HG03342 (cell line): ENCODE measurements around the gene SDSL.

ENCODE experiments used
- ATAC-seq: cut with Tn5 transposase; IDR thresholded peaks from one replicate; pipeline ENCODE4 v1.9.1; 2021; ENCODE audit warnings: mild to moderate bottlenecking, moderate library complexity; ENCODE audit not compliant: unreplicated experiment

SDSL gene

GRCh38 chr12:113467142-113467501 lies 44.9 kb downstream of the SDSL start:
- no peak for ATAC-seq

- no peak for ATAC-seq
Measured at GRCh38 chr12:113467502-113468364, 45.6 kb downstream of the SDSL start.

- ATAC-seq: no peak
Measured at GRCh38 chr12:113468365-113469223, 46.4 kb downstream of the SDSL start.

- ATAC-seq: no peak
Measured at GRCh38 chr12:113469224-113469948, 47.2 kb downstream of the SDSL start.

- no peak for ATAC-seq
Measured at GRCh38 chr12:113469949-113470743, 48.0 kb downstream of the SDSL start.

- ATAC-seq: no peak
Measured at GRCh38 chr12:113470871-113471618, 48.9 kb downstream of the SDSL start.

GRCh38 chr12:113471619-113472171 lies 49.5 kb downstream of the SDSL start, which contains the start of gene LHX5:
TSS of gene LHX5 (minus strand) at chr12:113471871. CDS start at chr12:113471498, 373 bp downstream.
- no peak for ATAC-seq

- no peak for ATAC-seq
Measured at GRCh38 chr12:113472191-113473121, 50.3 kb downstream of the SDSL start.

- ATAC-seq: no peak
Measured at GRCh38 chr12:113473400-113473799, 51.2 kb downstream of the SDSL start.

GRCh38 chr12:113473942-113474341 lies 51.8 kb downstream of the SDSL start:
- ATAC-seq: no peak

- ATAC-seq: no peak
Measured at GRCh38 chr12:113474635-113475436, 52.7 kb downstream of the SDSL start.

- no peak for ATAC-seq
Measured at GRCh38 chr12:113475451-113476175, 53.4 kb downstream of the SDSL start.

GRCh38 chr12:113476176-113476986 lies 54.2 kb downstream of the SDSL start:
- no peak for ATAC-seq

- no peak for ATAC-seq
Measured at GRCh38 chr12:113477171-113477841, 55.1 kb downstream of the SDSL start.

GRCh38 chr12:113477842-113478215 lies 55.6 kb downstream of the SDSL start:
- ATAC-seq: no peak
